ENCODE data around the gene KRTAP10-1.

GRCh38 chr21:44505673-44506278 lies 34.2 kb downstream of the KRTAP10-1 start:
- TF ChIP-seq EZH2 (IDR thresholded peaks at IDR 0.05; ENCODE audit: insufficient read depth, poor library complexity, severe bottlenecking): no peak
- no peak for TF ChIP-seq EZH2phosphoT487 (IDR thresholded peaks at IDR 0.05; ENCODE audit: insufficient read depth, low read depth)
